Endothelial cell of umbilical vein (primary cell): ENCODE measurements around the gene TSPYL1. TPM values are rescaled to one million over a fixed set of nuclear protein-coding genes. Genes with fewer than 3 reads are reported as not detected.

Source experiments
- BruUV-seq: library from RNA; stranded (reverse); fragments of 400-500 nt; replicated peaks from 2 replicates; lab custom pipeline; 2021; lab: Mats Ljungman, UMichigan
- CTCF ChIA-PET: fragments of 300-600, 350-600 bp; sonication (Branson Sonifier 250); formaldehyde crosslinking; loops from one replicate; lab custom pipeline; 2021; ENCODE audit warnings: antibody characterized with exemption, inconsistent platforms; lab: Charles Lee
- POLR2A ChIA-PET: fragments of 300-600, 350-600 bp; sonication (Branson Sonifier 250); formaldehyde crosslinking; loops from one replicate; lab custom pipeline; 2021; ENCODE audit warnings: antibody characterized with exemption, inconsistent platforms; lab: Charles Lee
- DNase-seq: peaks from one replicate; pipeline ENCODE4 v3.0.0-alpha.2; 2011; ENCODE audit warnings: low read depth, low spot score
- FAIRE-seq: peaks from 2 replicates; lab custom pipeline; 2011; peaks lifted over from hg19 to GRCh38; lab: Jason Lieb, UNC
- H2AFZ ChIP-seq: 2 replicates; pipeline ENCODE4 v1.6.0; 2012; ENCODE audit warnings: low read depth, low read length, control low read depth, inconsistent platforms
- H3K27ac ChIP-seq: 2 replicates; pipeline ENCODE4 v1.5.1; 2011; ENCODE audit warnings: low read depth, mild to moderate bottlenecking, control low read depth, low read length, moderate library complexity; ENCODE audit not compliant: insufficient read depth
- H3K27me3 ChIP-seq, 2 experiments: 2 replicates each; pipeline versions ENCODE4 v1.6.0 to v1.6.1; 2011; ENCODE audit warnings: low read length in 2 of 2, mixed read lengths in 1 of 2; ENCODE audit not compliant: control insufficient read depth in 2 of 2, insufficient read depth in 2 of 2
- H3K36me3 ChIP-seq, 2 experiments: 2 replicates in 1 of 2; 3 replicates in 1 of 2; pipeline ENCODE4 v1.5.1; 2011; ENCODE audit warnings: low read length in 2 of 2, mild to moderate bottlenecking in 1 of 2, moderate library complexity in 1 of 2; ENCODE audit not compliant: control insufficient read depth in 2 of 2, insufficient read depth in 2 of 2; ENCODE audit errors: extremely low read depth in 1 of 2
- H3K4me1 ChIP-seq: 3 replicates; pipeline ENCODE4 v1.5.1; 2011; ENCODE audit warnings: mild to moderate bottlenecking, low read length; ENCODE audit not compliant: control insufficient read depth, insufficient read depth; ENCODE audit errors: extremely low read depth
- H3K4me2 ChIP-seq: 2 replicates; pipeline ENCODE4 v1.6.1; 2011; ENCODE audit warnings: low read length, control low read depth, mixed read lengths; ENCODE audit not compliant: insufficient read depth
- H3K4me3 ChIP-seq, 3 experiments: fragments of 200-600 bp in 1 of 3; sonication (generic), shearing (Covaris generic) in 1 of 3; replicated peaks in 1 of 3; 2 replicates each; pipeline ENCODE4 v1.5.1; 2011 to 2016; ENCODE audit warnings: control low read depth in 3 of 3, low read length in 3 of 3, mild to moderate bottlenecking in 2 of 3, inconsistent platforms in 1 of 3, low read depth in 1 of 3, moderate library complexity in 1 of 3; ENCODE audit not compliant: insufficient read depth in 1 of 3
- H3K79me2 ChIP-seq: 2 replicates; pipeline ENCODE4 v1.6.0; 2012; ENCODE audit warnings: low read length, inconsistent platforms; ENCODE audit not compliant: control insufficient read depth, insufficient read depth
- H3K9ac ChIP-seq: replicated peaks from 2 replicates; pipeline ENCODE3; 2011; ENCODE audit warnings: low read length, control low read depth; ENCODE audit not compliant: insufficient read depth; ENCODE audit errors: extremely low read depth
- H3K9me1 ChIP-seq: replicated peaks from 3 replicates; pipeline ENCODE4 v1.6.0; 2011; ENCODE audit warnings: mild to moderate bottlenecking, low read length; ENCODE audit not compliant: control insufficient read depth, insufficient read depth; ENCODE audit errors: extremely low read depth
- H3K9me3 ChIP-seq: replicated peaks from 2 replicates; pipeline ENCODE4 v1.5.1; 2012; ENCODE audit warnings: low read length, inconsistent platforms; ENCODE audit not compliant: control insufficient read depth, insufficient read depth
- H4K20me1 ChIP-seq: replicated peaks from 2 replicates; pipeline ENCODE3; 2011; ENCODE audit warnings: mild to moderate bottlenecking, low read length; ENCODE audit not compliant: control insufficient read depth, insufficient read depth; ENCODE audit errors: extremely low read depth
- FOS ChIP-seq: IDR thresholded peaks from 2 replicates; pipeline ENCODE4 v1.6.1; 2011; ENCODE audit warnings: mild to moderate bottlenecking, low read length, moderate library complexity, borderline replicate concordance; ENCODE audit not compliant: insufficient read depth
- GATA2 ChIP-seq: IDR thresholded peaks from 2 replicates; pipeline ENCODE4 v1.7.0; 2011; ENCODE audit warnings: low read depth, mild to moderate bottlenecking, moderate library complexity, mixed read lengths, low read length; ENCODE audit not compliant: insufficient read length, insufficient read depth
- JUN ChIP-seq: IDR thresholded peaks from 2 replicates; pipeline ENCODE4 v1.6.1; 2011; ENCODE audit warnings: borderline replicate concordance, low read depth; ENCODE audit not compliant: insufficient read length, insufficient read depth
- MYC ChIP-seq: IDR thresholded peaks from one replicate; pipeline ENCODE4 v1.6.1; 2011; ENCODE audit warnings: mild to moderate bottlenecking, low read depth, low read length
- POLR2A ChIP-seq: IDR thresholded peaks from 2 replicates; pipeline ENCODE4 v1.6.1; 2012; ENCODE audit warnings: low read depth, mild to moderate bottlenecking, control low read depth, low read length
- dilution Hi-C: fragments of 300-500 bp; cut with MboI; formaldehyde crosslinking; loops from one replicate; pipeline ENCODE4 v1.15.0; 2019; ENCODE audit warnings: low sequenced_read_pairs; ENCODE audit not compliant: extremely low pct_ligation_motif_present
- intact Hi-C: fragments of 100-400 bp; cut with micrococcal nuclease; formaldehyde crosslinking; loops from one replicate; pipeline ENCODE4 v1.10.0; 2022
- polyA plus RNA-seq, 4 experiments: library from polyadenylated mRNA; depleted of rRNA in 3 of 4; stranded (reverse) in 3 of 4; unstranded in 1 of 4; fragments of >200 nt; gene quantifications; 2 replicates each; pipeline versions ENCODE4 v1.2.1 to v1.2.3, GENCODE V29; 2011 to 2012; ENCODE audit warnings: missing spikeins in 1 of 4
- total RNA-seq: library from RNA; stranded (reverse); gene quantifications from 2 replicates; pipeline ENCODE4 v1.2.3, GENCODE V29; 2021
- TF ChIP-seq, protein P1 (sequence below), 2 donors: IDR thresholded peaks; 1 replicate in 1 of 2; 2 replicates in 1 of 2; pipeline ENCODE4 v1.5.1; 2011; ENCODE audit warnings: low read length in 2 of 2, mild to moderate bottlenecking in 2 of 2, moderate library complexity in 2 of 2, control low read depth in 1 of 2, inconsistent platforms in 1 of 2, low read depth in 1 of 2; ENCODE audit not compliant: insufficient read depth in 1 of 2; ENCODE audit errors: extremely low read depth in 1 of 2

TSPYL1 gene
- total and polyA plus RNA-seq, 2 donors (not counting 3 experiments of a cell fraction or from before 2014, with no cell fraction given) = 32.1 to 54.5 TPM

DNA sequence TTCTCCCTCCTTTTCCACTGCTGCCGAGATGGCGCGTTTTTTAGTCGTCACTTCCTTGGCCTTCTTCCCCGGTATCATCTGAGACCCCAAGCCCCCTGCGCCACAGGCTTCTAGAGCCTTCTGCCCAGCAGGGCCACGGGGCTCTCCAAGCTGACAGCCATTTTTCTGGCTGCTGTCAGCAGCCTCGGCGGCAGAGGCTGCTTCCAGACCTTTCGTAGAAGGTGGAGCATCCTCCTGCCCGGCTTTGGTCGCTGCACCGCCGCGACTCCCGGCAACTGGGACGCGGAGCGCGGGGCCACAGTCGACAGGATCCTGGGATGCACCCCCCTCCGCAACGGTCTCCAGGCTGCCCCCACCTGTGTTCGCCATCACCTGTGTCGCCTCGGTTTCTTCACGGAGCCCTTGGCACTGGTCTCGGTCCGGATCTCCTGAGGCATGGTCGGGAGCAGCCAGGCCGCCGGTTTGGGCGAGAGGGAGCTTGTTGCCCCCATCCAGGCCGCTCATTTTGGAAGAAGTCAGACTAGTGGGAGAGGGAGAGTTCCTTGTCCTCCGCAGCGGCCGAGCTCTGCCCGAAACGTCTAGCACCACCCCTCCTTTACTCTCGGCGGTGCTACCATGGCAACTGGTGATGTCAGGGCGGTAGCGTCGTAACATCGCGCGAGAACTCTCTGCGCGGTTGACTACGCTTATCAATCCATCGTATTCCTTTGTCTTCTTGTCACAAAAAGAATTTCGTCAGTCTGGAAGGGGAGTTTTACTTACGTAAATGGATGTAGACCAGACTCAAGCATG is 26.0 kb downstream of the TSPYL1 start, which contains the start of gene TSPYL4:
Gene TSPYL4, minus strand, starts transcription at position 571 of the 792 bp plus-strand sequence. Its CDS starts 67 bp downstream, at position 504.
- BruUV-seq = TSS peak; percentile 17

DNA sequence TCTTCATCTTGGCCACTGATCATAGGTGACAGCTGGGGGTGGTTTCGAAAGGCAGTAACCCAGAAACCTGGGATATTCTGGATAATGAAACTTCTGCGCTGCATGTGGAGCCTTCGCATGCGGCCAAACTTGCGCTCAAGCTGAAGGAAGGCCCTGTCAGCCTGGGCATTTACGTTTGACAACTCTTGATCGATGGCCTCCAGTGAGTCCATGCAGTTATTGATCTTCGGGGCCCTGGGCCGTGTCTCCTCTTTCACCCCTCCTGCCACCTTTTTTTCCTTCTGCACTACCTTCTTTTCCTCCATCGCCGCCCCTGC is 26.6 kb downstream of the TSPYL1 start:
- peak overlapping the region; percentile 100 for H3K9ac ChIP-seq
- TF ChIP-seq GATA2 (no peak), JUN (no peak), FOS (no peak), MYC (no peak)
- TF ChIP-seq, protein P1, sequence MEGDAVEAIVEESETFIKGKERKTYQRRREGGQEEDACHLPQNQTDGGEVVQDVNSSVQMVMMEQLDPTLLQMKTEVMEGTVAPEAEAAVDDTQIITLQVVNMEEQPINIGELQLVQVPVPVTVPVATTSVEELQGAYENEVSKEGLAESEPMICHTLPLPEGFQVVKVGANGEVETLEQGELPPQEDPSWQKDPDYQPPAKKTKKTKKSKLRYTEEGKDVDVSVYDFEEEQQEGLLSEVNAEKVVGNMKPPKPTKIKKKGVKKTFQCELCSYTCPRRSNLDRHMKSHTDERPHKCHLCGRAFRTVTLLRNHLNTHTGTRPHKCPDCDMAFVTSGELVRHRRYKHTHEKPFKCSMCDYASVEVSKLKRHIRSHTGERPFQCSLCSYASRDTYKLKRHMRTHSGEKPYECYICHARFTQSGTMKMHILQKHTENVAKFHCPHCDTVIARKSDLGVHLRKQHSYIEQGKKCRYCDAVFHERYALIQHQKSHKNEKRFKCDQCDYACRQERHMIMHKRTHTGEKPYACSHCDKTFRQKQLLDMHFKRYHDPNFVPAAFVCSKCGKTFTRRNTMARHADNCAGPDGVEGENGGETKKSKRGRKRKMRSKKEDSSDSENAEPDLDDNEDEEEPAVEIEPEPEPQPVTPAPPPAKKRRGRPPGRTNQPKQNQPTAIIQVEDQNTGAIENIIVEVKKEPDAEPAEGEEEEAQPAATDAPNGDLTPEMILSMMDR (IDR thresholded peaks at IDR 0.05; ENCODE audit: extremely low read depth in 1 of 2, insufficient read depth in 1 of 2, low read depth in 1 of 2, low read length in 2 of 2) = no peak
- H3K4me1 ChIP-seq = peaks cover 53% of the 10 kb centered on the region
- no peaks in the 10 kb centered on the region for H3K9me1 ChIP-seq
- ChIA-PET CTCF (interaction anchor here (1.0 to 10.1 kb wide), 4 partner anchors 16 to 308 kb away, joined by 3 to 90 read pairs (median 14); no protein-coding TSS in a partner anchor), POLR2A (interaction anchor here (1.1 to 2.2 kb wide), 2 partner anchors 24 kb away, joined by 3 to 7 read pairs; no protein-coding TSS in a partner anchor)
- peak overlapping the region; percentile 98 for H3K27ac ChIP-seq
- no peaks in the 10 kb centered on the region for H3K36me3 ChIP-seq
- BruUV-seq = no TSS peak
- peak overlapping the region; percentile 19 for H2AFZ ChIP-seq
- H3K4me3 ChIP-seq = peak overlapping the region; percentile 40 to 95 (median 77)
- no peak for FAIRE-seq
- H3K79me2 ChIP-seq = peaks cover 27% of the 10 kb centered on the region
- no peaks in the 10 kb centered on the region for H3K9me3 ChIP-seq
- no peaks in the 10 kb centered on the region for H4K20me1 ChIP-seq
- dilution Hi-C loops = no loop called here
- peak overlapping the region; percentile 84 for H3K4me2 ChIP-seq
- intact Hi-C loops = no loop called here
- H3K27me3 ChIP-seq = no peaks in the 10 kb centered on the region
- no peak for DNase-seq

More for the DNA sequence above, 26.0 kb downstream of the TSPYL1 start, which contains the start of gene TSPYL4:
- H4K20me1 ChIP-seq = no peaks in the 10 kb centered on the region
- CTCF ChIA-PET = interaction anchor here (1.0 to 10.1 kb wide), 4 partner anchors 15 to 307 kb away, joined by 3 to 90 read pairs (median 22); no protein-coding TSS in a partner anchor
- FAIRE-seq (peak; percentile 92), DNase-seq (peak; percentile 98)
- TF ChIP-seq POLR2A = peak; percentile 83
- peak; percentile 18 for TF ChIP-seq JUN
- peak; percentile 84 for TF ChIP-seq GATA2
- TF ChIP-seq FOS = no peak
- no peaks in the 10 kb centered on the region for H3K9me3 ChIP-seq
- dilution Hi-C loops = no loop called here
- peaks cover 53% of the 10 kb centered on the region for H3K4me1 ChIP-seq
- peak within 1 kb of the TSS; percentile 100 for H3K9ac ChIP-seq
- H3K36me3 ChIP-seq = no peaks in the 10 kb centered on the region
- H3K79me2 ChIP-seq = peaks cover 27% of the 10 kb centered on the region
- peak within 1 kb of the TSS; percentile 40 to 95 (median 77) for H3K4me3 ChIP-seq
- no peaks in the 10 kb centered on the region for H3K9me1 ChIP-seq
- no peaks in the 10 kb centered on the region for H3K27me3 ChIP-seq
- intact Hi-C loops = loop anchor here (1.0 kb wide), 1 partner anchor 26 kb away; the partner anchor contains the start of gene TSPYL1
- H2AFZ ChIP-seq = peak within 1 kb of the TSS; percentile 19
- peak within 1 kb of the TSS; percentile 98 for H3K27ac ChIP-seq
- H3K4me2 ChIP-seq = peak within 1 kb of the TSS; percentile 99
- POLR2A ChIA-PET = interaction anchor here (0.9 to 2.2 kb wide), 5 partner anchors 15 to 394 kb away, joined by 3 to 8 read pairs (median 3); no protein-coding TSS in a partner anchor
